HG03342 (cell line): Measurements from ENCODE around the gene NUP43.
"Not testable (repeated sequence)": the region's sequence is repeated elsewhere in the genome, so short reads cannot be mapped to it uniquely, and the experiment has no call there.

ENCODE experiments used
- ATAC-seq: cut with Tn5 transposase; IDR thresholded peaks from one replicate; pipeline ENCODE4 v1.9.1; 2021; ENCODE audit warnings: mild to moderate bottlenecking, moderate library complexity; ENCODE audit not compliant: unreplicated experiment

Gene NUP43, protein sequence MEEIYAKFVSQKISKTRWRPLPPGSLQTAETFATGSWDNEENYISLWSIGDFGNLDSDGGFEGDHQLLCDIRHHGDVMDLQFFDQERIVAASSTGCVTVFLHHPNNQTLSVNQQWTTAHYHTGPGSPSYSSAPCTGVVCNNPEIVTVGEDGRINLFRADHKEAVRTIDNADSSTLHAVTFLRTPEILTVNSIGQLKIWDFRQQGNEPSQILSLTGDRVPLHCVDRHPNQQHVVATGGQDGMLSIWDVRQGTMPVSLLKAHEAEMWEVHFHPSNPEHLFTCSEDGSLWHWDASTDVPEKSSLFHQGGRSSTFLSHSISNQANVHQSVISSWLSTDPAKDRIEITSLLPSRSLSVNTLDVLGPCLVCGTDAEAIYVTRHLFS

DNA sequence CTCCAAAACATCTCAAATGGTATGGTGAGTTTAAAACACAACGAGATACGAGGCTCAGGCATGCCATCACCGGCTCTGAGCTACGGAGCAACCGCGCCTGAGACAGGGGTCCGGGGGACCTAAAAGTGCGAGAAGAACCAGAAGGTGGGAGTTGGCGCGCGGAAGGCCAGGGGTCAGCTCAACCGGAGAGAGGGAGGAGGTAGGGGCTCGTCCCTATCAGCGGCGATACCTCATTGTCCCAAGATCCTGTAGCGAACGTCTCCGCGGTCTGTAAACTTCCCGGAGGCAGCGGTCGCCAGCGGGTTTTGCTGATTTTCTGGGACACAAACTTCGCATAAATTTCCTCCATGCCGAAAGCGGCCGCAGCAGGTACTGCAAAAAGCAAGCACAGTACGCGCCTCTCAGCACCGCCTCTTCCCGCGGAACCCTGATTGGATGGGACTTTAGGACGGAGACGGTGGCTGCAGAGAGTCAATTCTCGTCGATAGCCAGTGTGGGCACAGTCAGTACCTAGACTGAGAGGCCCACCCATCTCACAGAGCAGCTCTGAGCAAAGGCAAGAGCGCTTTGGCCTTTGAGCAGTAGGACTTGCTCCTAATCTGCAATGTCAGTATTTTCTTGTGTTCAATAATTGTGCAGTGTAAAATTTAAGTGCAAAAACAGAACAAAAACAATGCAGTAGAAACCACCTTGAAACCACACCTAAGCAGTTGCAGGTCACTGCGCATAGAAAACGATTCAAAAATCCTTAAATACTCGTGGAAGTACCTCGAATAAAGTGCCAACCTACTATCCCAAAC lies at the start of gene NUP43:
Gene NUP43 (minus strand): TSS at position 383 of the 800 bp plus-strand sequence. CDS start 34 bp downstream, at position 349.
- peak; percentile 57 for ATAC-seq

DNA sequence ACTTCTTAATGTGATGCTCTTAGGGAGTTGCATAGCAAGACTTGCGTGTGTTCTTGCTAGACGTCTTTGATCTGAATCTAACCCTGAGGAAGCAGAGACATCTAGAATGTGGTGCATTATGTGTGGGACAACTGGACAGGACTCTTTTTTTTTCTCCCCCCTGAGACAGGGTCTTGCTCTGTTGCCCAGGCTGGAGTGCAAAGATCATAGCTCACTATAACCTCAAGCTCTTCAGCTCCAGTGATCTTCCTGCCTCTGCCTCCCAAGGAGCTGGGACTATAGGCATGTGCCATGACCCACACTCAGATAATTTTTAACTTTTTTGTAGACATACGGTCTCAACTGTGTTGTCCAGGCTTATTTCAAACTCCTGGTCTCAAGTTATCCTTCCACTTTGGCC lies 37.2 kb upstream of the NUP43 start:
- no peak for ATAC-seq

DNA sequence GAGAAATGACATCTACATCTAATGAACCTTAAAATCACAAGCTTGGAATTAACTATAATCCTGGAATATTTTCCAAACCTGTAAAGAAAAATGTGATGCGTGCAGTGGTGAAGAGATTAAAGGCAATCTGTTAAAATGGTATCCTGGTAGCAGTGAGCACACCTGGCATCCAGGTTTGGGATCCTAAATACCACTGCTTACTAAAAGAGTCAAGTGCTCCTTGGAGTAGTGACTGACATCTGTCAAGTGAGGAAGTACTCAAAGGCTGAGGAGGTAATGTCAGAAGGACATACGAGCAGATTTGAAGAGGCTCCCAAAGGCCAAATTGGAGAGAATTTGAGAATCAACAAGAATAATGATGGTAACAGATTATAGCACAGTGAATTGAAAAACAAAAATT lies 36.0 kb upstream of the NUP43 start:
- no peak for ATAC-seq

DNA sequence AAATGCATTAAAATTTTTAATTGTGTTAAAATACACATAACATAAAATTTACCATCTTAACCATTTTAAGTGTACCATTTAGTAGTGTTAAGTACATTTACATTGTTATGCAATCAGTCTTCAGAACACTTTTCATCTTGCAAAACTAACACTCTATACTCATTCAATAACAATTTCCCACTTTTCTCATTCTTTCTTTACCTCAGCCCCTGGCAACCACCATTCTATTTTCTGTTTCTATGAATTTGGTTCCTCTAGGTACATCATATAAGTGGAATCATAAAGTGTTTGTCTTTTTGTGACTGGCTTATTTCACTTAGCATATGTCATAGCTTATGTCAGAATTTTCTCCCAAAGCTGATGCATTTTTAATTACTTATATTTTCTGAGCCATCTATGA lies 35.4 kb upstream of the NUP43 start:
- no peak for ATAC-seq

DNA sequence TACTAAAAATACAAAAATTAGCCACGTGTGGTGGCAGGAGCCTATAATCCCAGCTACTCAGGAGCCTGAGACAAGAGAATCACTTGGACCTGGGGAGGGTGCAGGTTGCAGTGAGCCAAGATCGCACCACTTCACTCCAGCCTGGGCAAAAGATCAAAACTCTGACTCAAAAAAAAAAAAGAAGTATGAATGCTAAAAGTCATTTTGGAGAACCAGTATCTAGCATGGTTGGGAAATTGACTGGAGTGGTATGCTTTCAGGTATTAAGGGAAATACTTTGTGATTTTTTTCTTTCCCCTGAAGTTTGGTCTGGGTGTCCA lies 33.3 kb upstream of the NUP43 start:
- ATAC-seq = no peak

DNA sequence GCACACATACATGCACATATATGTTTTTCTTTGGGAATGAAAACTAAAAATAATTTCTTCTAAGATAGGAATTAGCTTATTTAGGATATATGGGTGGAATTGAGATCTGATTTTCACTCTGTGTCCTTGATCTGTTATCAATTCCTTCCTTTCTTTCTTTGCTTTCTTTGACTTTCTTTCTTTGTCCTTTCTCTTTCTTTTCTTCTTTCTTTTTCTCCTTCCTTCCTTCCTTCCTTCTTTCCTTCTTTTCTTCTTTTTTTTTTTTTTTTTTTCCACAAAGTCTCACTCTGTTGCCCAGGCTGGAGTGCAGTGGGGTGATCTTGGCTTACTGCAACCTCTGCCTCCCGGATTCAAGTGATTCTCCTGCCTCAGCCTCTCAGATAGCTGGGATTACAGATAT lies 31.3 kb upstream of the NUP43 start:
- ATAC-seq = no peak

DNA sequence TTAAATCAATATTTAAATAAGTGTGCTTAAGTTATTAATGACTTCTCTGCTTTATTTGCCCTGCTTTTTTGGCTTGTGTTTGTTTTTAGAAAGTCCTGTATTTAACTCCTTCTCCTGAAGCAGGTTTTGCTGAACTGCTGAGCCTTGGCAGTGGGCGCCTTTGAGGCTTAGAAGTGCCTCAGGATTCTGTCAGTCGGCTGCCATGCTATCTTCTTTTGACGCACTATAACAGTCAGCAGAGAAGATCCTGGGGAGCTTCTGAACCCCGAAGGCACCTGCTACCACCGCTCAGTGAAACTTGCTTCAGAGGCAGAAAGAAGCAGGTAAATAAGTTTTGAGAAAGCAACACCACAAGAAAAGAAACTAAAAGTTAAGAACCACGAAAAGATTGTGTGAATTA lies 25.6 kb upstream of the NUP43 start:
- ATAC-seq = no peak

DNA sequence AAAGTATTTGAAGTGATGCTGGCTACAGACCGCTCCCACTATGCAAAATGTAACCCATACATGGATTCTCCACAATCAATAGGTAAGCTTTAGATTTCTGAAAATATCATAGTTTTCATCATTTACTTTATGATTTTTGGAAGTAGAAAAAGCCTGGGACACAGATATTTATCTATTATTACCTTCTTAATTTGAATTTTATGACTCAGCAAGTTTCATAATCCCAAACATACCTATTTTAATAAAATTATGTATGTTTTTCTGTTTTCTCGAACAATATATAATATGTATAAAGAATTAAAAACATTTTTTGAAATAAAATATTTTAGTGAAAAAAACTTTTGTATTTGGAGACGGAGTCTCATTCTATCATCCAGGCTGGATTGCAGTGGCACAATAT lies 24.9 kb upstream of the NUP43 start:
- ATAC-seq = no peak

DNA sequence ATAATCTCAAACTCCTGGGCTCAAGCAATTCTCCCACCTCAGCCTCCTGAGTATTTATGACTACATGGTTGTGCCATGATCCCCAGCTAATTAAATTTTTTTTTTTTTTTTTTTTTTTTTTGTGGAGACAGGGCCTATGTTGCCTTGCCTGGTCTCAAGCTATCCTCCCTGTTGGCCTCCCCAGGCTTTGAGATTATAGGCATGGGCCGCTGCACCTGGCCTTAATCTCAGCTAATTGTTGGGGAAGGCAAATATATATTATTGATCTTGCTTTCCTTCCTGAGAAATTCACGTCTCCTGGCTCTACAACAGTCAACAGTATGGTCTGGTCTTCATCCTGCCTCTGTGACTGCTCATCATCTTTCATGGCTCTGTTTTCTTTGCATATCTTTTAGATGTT lies 23.3 kb upstream of the NUP43 start:
- ATAC-seq = no peak

DNA sequence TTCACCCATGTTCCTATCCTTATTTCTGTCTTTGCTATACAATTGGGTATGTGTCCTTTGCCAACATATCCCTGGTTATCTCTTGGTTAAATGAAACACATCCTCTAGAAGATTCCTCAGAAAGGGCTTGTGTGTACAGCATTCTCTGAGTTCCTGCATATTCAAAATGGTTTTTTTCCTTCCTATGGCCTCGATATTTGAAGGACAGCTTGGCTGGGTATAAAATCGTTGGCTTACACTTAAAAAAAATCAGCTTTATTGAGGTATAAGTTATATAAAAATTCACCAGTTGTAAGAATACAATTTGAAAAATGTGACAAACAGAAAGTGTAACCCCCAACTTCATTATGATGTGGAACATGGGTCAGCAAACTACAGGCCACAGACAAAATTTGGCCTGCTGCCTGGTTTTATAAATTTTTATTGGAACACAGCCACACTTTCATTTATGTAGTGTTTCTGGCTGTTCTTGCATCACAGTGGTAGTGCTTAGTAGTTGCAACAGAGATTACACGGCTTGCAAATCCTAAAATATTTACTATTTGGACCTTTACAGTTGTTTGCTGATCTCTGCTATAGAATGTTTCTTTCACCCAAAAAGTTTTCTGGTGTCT lies 19.9 kb upstream of the NUP43 start:
- no peak for ATAC-seq

DNA sequence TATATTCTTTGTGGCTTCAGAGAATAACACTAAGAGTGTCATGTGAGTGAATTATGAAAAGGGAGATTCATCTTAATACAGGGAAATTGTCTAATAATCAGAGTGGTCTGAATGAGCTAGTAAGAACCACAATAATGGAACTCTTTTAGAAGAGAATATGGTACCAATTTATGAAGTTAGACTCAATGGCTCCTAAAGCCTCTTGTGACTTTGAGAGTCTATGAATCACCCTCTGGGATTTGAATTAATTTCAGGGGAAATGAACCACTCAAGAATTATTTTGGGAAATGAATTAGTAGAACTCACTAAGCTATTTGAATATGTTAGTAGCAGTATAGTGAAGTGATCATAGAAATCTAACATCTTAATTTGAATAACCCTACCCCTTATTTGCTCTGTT lies 17.5 kb upstream of the NUP43 start:
- no peak for ATAC-seq

DNA sequence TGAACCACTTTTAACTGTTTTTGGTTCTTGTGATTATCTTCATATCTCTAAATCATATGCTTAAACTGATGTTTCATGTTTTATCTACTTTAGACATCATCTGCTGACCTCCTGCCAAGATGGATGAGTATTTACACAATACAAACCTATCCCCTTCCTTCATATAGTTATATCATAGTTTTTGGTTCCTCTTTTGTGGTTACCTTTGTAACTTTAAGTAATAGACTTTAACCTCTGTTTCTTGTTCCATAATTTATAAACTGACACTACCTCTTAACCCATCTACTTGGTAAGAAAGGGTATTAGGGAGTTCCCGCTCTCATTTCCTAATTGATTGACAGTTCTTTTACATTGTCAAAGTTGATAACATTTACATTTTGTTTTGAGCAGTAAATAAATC lies 15.1 kb upstream of the NUP43 start:
- peak; percentile 97 for ATAC-seq

DNA sequence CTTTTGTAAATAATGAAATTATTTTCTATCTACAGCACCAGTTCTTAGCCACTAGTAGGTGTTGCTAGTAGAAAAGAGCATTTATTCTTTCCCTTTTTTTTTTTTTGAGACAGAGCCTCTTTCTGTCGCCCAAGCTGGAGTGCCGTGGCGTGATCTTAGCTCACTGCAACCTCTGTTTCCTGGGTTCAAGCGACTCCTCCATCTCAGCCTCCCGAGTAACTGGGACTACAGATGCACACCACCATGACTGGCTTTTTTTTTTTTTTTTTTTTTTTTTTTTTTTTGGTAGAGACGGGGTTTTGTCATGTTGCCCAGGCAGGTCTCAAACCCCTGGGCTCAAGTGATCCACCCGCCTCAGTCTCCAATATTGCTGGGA lies 9.9 kb upstream of the NUP43 start:
- ATAC-seq = no peak

DNA sequence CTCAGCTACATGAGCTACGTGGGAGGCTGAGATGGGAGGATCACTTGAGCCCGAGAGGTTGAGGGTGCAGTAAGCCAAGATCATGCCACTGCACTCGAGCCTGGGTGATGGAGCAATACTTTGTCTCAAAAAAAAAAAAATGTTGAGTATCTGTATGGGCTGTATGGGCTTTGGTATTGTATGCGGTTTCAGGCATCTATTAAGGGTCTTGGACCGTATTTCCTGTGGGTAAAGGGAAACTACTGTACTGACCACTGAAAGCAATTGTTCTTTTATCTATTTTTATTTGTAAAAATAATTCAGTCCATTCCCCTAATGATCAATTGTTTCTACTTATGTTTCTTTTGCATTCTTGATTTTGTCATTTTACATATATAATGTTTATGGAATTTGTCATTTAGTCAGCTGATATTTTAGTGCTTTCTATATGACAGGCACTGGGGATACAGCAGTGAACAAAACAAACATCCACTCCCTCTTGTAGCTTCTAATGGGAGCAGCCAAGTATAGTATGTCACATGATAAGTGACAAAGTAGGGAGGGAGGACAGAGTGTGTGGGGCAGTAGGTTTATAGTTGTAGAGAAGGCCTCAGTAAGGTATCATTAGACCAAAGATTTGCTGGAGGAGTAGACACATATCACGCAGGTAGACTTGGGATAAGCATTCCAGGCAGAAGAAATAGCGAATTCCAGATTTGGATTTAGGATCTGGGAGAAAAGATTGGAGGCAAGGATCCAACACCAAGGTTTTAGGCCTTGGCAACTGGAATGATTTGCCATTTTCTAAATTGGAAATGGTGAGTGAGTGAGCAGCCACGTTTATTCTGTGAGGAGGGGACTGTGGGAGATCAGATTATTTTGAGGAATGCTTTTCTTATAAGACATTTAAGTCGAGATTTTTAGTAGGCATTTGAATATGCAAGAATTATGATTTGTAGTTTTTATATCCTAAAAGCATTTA lies 9.3 kb upstream of the NUP43 start:
- peak; percentile 84 for ATAC-seq

DNA sequence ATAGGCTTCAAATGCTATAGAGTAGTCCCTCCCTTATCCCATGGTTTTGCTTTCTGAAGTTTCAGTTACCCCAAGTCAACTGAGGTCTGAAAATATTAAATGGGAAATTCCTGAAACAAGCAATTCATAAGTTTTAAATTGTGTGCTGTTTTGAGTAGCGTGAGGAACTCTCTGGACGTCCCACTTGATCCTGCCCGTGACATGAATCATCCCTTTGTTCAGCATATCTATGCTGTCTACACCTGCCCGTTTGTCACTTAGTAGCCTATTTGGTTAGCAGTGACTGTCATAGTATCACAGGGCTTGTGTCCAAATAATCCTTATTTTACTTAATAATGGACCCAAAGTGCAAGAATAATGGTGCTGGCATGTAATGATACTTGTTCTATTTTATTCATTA lies 8.2 kb upstream of the NUP43 start:
- ATAC-seq = no peak

DNA sequence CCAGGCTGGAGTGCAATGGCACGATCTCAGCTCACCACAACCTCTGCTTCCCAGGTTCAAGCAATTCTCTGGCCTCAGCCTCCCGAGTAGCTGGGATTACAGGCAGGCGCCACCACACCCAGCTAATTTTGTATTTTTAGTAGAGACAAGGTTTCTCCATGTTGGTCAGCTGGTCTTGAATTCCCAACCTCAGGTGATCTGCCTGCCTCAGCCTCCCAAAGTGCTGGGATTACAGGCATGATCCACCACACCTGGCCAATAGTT lies 7.0 kb upstream of the NUP43 start:
- not testable (repeated sequence) for ATAC-seq

DNA sequence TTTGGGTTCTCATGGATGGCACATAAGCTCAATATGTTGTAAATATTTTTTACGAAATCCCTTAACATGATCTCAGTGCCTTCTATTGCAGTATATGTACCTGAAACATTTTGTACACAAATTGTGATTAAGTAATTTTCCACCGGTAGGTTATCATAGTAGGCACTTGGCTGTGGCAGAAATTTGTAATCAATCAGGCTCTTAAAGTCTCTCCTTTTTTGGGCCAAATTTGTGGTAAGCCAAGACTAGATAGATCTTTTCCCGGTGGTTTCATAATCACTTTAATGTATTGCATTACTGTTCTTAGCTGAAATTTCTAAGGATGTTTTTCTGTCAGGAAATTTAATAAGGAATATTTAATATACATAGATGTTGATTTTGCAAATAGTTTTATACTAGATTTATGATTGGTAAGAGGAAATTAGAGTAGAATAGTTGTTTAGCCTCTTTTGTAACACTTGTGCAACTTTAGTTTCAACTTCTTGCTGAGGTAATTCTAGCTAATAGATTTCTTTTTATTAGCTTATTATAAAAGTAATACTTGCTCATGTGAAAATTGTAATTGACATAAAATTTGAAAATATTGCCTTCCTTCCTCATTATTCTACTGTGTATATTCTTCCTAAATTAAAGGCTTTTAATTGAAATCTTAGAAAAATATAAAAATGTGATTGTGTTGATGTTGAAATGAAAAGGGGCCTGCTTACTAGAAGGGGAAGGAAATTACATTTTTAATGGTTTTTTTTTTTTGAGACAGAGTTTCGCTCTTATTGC lies 6.5 kb upstream of the NUP43 start:
- ATAC-seq = no peak

DNA sequence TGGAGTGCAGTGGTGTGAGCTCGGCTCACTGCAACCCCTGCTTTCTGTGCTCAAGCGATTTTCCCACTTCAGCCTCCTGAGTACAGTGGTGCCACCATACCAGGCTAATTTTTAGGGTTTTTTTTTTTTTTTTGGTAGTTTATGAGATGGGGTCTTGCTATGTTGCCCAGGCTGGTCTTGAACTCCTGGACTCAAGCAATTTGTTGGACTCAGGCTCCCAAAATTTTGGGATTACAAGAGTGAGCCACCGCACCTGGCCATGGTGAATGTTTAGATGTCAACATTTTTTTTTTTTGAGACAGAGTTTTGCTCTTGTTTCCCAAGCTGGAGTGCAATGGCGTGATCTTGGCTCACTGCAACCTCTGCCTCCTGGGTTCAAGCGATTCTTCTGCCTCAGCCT lies 5.6 kb upstream of the NUP43 start:
- ATAC-seq = not testable (repeated sequence)

DNA sequence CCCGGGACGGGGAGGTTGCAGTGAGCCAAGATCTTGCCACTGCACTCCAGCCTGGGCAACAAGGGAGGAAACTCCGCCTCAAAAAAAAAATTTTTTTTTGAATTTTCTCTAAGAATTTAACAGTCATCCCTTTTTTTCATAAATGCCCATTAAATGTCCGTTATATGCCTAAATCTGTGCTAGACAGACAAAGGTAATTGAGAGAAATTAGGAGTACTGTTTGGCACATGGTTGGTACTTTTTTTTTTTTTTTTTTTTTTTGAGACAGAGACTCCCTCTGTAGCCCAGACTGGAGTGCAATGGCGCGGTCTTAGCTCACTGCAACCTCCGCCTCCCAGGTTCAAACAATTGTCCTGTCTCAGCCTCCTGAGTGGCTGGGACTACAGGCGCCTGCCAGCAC lies 4.9 kb upstream of the NUP43 start:
- ATAC-seq = no peak

DNA sequence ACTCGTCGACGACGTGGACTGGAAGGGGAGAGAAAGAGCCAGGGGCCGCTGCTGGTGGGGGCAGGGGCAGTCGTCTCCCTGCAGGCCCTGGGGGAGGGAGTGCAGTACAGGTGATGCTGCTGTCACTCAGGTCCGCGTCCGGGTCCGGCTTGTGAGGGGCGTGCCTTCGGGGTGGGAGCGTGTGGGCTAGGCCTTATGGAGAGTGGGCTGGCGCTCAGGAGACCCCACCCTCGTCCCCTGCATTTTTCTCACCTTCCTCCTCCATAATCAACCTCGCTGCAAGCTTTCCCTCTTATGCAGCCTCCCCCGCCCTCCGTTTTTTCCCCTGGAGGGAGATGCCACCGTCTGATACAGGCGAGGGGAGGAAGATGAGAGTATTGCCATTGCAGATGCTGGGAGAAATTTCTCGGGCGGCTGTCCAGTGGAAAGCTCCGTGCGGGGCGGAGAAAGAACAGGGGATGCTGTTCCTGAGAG lies 3.8 kb upstream of the NUP43 start:
- ATAC-seq = peak; percentile 27
